WI38 (cell line): ENCODE measurements around the gene YLPM1.

Experiments used
- H3K4me3 ChIP-seq: 2 replicates; pipeline ENCODE4 v1.5.1; 2011; ENCODE audit warnings: low read depth, mild to moderate bottlenecking, control low read depth, low read length
- CTCF ChIP-seq: IDR thresholded peaks from 2 replicates; pipeline ENCODE4 v1.5.1; 2012; ENCODE audit warnings: low read depth, mild to moderate bottlenecking, control low read depth, low read length

YLPM1 gene, protein sequence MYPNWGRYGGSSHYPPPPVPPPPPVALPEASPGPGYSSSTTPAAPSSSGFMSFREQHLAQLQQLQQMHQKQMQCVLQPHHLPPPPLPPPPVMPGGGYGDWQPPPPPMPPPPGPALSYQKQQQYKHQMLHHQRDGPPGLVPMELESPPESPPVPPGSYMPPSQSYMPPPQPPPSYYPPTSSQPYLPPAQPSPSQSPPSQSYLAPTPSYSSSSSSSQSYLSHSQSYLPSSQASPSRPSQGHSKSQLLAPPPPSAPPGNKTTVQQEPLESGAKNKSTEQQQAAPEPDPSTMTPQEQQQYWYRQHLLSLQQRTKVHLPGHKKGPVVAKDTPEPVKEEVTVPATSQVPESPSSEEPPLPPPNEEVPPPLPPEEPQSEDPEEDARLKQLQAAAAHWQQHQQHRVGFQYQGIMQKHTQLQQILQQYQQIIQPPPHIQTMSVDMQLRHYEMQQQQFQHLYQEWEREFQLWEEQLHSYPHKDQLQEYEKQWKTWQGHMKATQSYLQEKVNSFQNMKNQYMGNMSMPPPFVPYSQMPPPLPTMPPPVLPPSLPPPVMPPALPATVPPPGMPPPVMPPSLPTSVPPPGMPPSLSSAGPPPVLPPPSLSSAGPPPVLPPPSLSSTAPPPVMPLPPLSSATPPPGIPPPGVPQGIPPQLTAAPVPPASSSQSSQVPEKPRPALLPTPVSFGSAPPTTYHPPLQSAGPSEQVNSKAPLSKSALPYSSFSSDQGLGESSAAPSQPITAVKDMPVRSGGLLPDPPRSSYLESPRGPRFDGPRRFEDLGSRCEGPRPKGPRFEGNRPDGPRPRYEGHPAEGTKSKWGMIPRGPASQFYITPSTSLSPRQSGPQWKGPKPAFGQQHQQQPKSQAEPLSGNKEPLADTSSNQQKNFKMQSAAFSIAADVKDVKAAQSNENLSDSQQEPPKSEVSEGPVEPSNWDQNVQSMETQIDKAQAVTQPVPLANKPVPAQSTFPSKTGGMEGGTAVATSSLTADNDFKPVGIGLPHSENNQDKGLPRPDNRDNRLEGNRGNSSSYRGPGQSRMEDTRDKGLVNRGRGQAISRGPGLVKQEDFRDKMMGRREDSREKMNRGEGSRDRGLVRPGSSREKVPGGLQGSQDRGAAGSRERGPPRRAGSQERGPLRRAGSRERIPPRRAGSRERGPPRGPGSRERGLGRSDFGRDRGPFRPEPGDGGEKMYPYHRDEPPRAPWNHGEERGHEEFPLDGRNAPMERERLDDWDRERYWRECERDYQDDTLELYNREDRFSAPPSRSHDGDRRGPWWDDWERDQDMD (N-terminal part only)

DNA sequence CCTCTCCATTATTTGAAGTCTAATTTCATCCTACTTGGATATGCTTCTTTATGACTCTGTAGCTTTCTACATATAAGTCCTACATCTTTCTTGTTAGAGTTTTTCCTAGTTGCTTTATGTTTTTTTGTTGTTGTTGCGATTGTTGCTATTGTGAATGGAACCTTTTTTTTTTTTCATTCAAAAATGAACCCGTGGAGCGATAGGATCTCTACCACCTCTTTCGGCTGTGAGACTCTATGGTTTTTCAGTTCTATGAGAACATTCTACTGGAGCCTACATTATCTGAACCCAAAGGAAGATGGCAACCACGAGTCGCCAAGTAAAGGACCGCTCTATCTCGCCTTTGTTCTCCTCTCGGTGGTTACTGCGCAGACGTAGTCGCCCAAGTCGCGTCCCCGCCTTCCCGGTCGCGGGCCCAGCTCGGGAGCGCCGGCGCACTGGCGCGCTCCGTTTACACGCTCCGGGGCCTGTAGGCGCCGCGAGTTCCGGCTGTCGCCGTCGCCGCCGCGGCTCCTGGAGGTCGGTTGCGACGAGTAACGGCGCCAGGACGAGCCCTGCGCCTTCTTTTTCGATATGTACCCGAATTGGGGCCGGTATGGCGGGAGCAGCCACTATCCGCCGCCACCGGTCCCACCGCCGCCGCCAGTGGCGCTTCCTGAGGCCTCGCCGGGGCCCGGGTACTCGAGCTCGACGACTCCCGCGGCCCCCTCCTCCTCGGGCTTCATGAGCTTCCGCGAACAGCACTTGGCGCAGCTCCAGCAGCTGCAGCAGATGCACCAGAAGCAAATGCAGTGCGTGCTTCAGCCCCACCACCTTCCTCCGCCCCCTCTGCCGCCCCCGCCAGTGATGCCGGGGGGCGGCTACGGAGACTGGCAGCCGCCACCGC, at the start of gene YLPM1:
TSS of gene YLPM1 (plus strand) at position 400 of the 886 bp plus-strand sequence. CDS start at position 574, 174 bp downstream.
- H3K4me3 ChIP-seq = peak within 1 kb of the TSS; percentile 69
- TF ChIP-seq CTCF = peak; percentile 21; the same call in 1 of the 2 replicates

DNA sequence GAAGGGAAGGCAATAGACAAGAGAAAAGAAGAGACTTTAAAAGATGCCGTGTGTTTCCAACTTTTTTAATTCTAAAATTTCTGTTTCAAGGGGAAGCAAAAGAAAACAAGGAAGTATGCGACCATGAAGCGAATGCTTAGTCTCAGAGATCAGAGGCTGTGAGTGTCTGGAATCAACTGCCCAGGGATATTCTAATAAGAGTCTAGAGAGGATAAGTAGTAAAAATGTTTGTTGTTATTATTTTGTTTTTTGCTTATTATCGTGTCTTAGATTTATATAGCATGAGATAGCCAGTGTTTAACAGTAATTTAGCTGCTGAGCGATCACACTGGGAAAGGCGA, 49.8 kb upstream of the YLPM1 start:
- H3K4me3 ChIP-seq = peak overlapping the region; percentile 100

GRCh38 chr14:74720526-74720925, 42.6 kb upstream of the YLPM1 start:
- TF ChIP-seq CTCF = no peak
- no peak overlapping the region for H3K4me3 ChIP-seq

More for the DNA sequence above, 49.8 kb upstream of the YLPM1 start:
- no peak for TF ChIP-seq CTCF

DNA sequence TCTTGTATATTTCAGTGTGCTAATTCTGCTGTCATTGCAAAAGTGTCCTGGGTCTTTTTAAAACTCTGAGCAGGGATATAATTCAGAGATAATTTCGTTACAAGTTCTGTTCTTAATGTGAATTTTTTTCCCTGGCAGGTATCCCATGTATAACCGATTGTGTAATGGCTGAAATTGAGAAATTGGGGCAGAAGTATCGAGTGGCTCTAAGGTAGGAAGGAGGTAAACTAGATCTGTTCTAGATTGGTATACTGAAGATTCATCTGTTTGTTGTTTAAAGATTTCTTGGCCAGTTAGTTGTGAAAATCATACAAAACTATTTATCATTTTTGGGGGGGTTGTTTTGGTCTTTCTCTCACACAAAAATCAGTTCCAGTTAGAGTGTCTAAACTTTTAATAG, 40.0 kb upstream of the YLPM1 start:
- H3K4me3 ChIP-seq = no peak overlapping the region
- no peak for TF ChIP-seq CTCF

DNA sequence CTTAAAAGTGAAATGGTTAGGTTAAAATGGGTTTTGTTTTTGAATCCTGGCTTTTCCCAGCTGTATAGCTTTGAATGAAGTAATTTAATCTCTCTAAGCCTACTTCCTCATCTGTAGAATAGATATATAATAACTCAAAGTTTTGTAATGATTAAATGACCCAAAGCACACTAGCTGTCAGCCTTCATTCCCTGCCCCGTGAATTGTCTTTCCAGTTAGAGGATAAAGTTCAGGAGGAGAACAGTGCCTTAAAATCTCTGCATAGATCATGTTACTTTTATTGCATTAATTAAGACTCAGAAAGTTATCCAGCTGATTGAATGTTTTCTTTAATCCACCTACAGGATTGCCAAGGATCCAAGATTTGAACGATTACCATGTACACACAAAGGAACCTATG, 30.7 kb upstream of the YLPM1 start:
- no peak for TF ChIP-seq CTCF

GRCh38 chr14:74733221-74733620, 29.9 kb upstream of the YLPM1 start:
- no peak overlapping the region for H3K4me3 ChIP-seq
- no peak for TF ChIP-seq CTCF

More for the DNA sequence above, 30.7 kb upstream of the YLPM1 start:
- H3K4me3 ChIP-seq = no peak overlapping the region
